A673 (cell line): ENCODE measurements around the gene SLC22A23.

Experiments used
- CTCF ChIP-seq: fragments of 300-800, 200-600 bp; sonication (generic); conservative IDR thresholded peaks from 2 replicates; pipeline ENCODE4 v1.5.1; 2017; ENCODE audit warnings: low read depth, mild to moderate bottlenecking, antibody characterized with exemption, low read length, moderate library complexity, mixed read lengths
- EZH2 ChIP-seq: fragments of 200-600 bp; sonication (generic); IDR thresholded peaks from 2 replicates; pipeline ENCODE4 v1.6.1; 2017; ENCODE audit warnings: borderline replicate concordance, low read depth, mild to moderate bottlenecking, mixed read lengths, antibody characterized with exemption, low read length; ENCODE audit not compliant: poor library complexity, severe bottlenecking

GRCh38 chr6:3284436-3284876 lies 172.4 kb downstream of the SLC22A23 start:
- TF ChIP-seq EZH2 (no peak), CTCF (no peak)
